ENCODE data around the gene BABAM2. TPM values are rescaled to one million over a fixed set of nuclear protein-coding genes. Genes with fewer than 3 reads are reported as not detected.

The BABAM2 gene
- total RNA-seq, 1 experiment from 2014 or later, result 16.3 TPM

- POLR2A ChIA-PET (ENCODE audit: unreplicated experiment), result no interaction called here
- intact Hi-C loops (cut with micrococcal nuclease), result no loop called here
- Histone ChIP-seq H3F3A (ENCODE audit: low read length, unreplicated experiment) (no peaks in the 10 kb centered on the region), H3K79me2 (ENCODE audit: low read length) (no peaks in the 10 kb centered on the region), H3K4me1 (ENCODE audit: insufficient read depth, low read length) (peaks cover 21% of the 10 kb centered on the region), H3K27ac (ENCODE audit: low read length) (no peak overlapping the region), H3K27me3 (ENCODE audit: low read length) (no peaks in the 10 kb centered on the region), H3K4me3 (ENCODE audit: low read length) (no peak overlapping the region), H3K9me3 (ENCODE audit: low read length) (no peaks in the 10 kb centered on the region), H4K20me1 (ENCODE audit: low read length) (no peaks in the 10 kb centered on the region), H3K4me2 (ENCODE audit: low read length) (no peak overlapping the region), H3K9me2 (replicated peaks; ENCODE audit: low read length) (no peaks in the 10 kb centered on the region), H3K9ac (ENCODE audit: low read length) (no peak overlapping the region), H3K36me3 (ENCODE audit: low read depth, low read length) (no peaks in the 10 kb centered on the region), H2AFZ (ENCODE audit: low read length) (no peak overlapping the region)
- no peak for TF ChIP-seq EZH2phosphoT487 (IDR thresholded peaks at IDR 0.05; ENCODE audit: borderline replicate concordance, low read length)
- TF ChIP-seq EZH2 (IDR thresholded peaks at IDR 0.05; ENCODE audit: low read length, unreplicated experiment), result no peak
- TF ChIP-seq, protein P1, sequence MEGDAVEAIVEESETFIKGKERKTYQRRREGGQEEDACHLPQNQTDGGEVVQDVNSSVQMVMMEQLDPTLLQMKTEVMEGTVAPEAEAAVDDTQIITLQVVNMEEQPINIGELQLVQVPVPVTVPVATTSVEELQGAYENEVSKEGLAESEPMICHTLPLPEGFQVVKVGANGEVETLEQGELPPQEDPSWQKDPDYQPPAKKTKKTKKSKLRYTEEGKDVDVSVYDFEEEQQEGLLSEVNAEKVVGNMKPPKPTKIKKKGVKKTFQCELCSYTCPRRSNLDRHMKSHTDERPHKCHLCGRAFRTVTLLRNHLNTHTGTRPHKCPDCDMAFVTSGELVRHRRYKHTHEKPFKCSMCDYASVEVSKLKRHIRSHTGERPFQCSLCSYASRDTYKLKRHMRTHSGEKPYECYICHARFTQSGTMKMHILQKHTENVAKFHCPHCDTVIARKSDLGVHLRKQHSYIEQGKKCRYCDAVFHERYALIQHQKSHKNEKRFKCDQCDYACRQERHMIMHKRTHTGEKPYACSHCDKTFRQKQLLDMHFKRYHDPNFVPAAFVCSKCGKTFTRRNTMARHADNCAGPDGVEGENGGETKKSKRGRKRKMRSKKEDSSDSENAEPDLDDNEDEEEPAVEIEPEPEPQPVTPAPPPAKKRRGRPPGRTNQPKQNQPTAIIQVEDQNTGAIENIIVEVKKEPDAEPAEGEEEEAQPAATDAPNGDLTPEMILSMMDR (conservative IDR thresholded peaks at IDR 0.05; ENCODE audit: low read depth, low read length), result no peak
- CTCF ChIA-PET, result no interaction called here
- BruUV-seq (replicated peaks), result no TSS peak
- DNase-seq, result no peak
- ATAC-seq, result no peak
These were observed 192.9 kb downstream of the BABAM2 start for GRCh38 chr2:28083476-28083875.

GRCh38 chr2:28084564-28084963 is 194.0 kb downstream of the BABAM2 start:
- H3K27ac ChIP-seq (ENCODE audit: low read length), result no peak overlapping the region
- H4K20me1 ChIP-seq (ENCODE audit: low read length), result no peaks in the 10 kb centered on the region
- ATAC-seq (no peak), DNase-seq (peak; percentile 53)
- no peaks in the 10 kb centered on the region for H3K9me2 ChIP-seq (replicated peaks; ENCODE audit: low read length)
- H3K4me2 ChIP-seq (ENCODE audit: low read length), result no peak overlapping the region
- H3K36me3 ChIP-seq (ENCODE audit: low read depth, low read length), result no peaks in the 10 kb centered on the region
- no peaks in the 10 kb centered on the region for H3F3A ChIP-seq (ENCODE audit: low read length, unreplicated experiment)
- no peaks in the 10 kb centered on the region for H3K9me3 ChIP-seq (ENCODE audit: low read length)
- CTCF ChIA-PET, result no interaction called here
- no peaks in the 10 kb centered on the region for H3K79me2 ChIP-seq (ENCODE audit: low read length)
- H3K4me3 ChIP-seq (ENCODE audit: low read length), result no peak overlapping the region
- intact Hi-C loops (cut with micrococcal nuclease), result no loop called here
- POLR2A ChIA-PET (ENCODE audit: unreplicated experiment), result no interaction called here
- peaks cover 32% of the 10 kb centered on the region for H3K4me1 ChIP-seq (ENCODE audit: insufficient read depth, low read length)
- no peak overlapping the region for H2AFZ ChIP-seq (ENCODE audit: low read length)
- TF ChIP-seq EZH2phosphoT487 (IDR thresholded peaks at IDR 0.05; ENCODE audit: borderline replicate concordance, low read length), result no peak
- BruUV-seq (replicated peaks), result no TSS peak
- no peak overlapping the region for H3K9ac ChIP-seq (ENCODE audit: low read length)
- H3K27me3 ChIP-seq (ENCODE audit: low read length), result no peaks in the 10 kb centered on the region

DNA sequence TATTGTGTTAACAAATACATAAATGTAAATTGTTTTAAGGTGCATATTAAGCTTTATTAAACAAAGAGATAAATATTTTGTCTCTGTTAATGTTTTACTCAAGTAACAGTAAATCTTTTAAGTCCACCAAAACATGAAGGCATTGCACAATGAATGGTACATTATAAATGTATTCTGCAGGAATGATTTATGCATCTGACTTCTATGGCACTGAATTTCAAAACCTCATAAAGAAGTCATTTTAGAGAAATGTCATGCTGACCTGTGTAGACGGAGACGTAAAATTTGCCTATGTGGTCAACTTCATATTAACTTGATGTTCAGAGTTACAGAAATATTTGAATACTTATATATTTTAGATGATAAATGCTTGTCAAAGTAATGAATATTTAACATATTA is 194.7 kb downstream of the BABAM2 start:
- Histone ChIP-seq H3K9me3 (ENCODE audit: low read length) (no peaks in the 10 kb centered on the region), H3K4me2 (ENCODE audit: low read length) (no peak overlapping the region)

More for the DNA sequence above, 194.7 kb downstream of the BABAM2 start:
- no TSS peak for BruUV-seq (replicated peaks)
- Histone ChIP-seq H2AFZ (ENCODE audit: low read length) (no peak overlapping the region), H3K27ac (ENCODE audit: low read length) (no peak overlapping the region), H3K27me3 (ENCODE audit: low read length) (no peaks in the 10 kb centered on the region), H3F3A (ENCODE audit: low read length, unreplicated experiment) (no peaks in the 10 kb centered on the region), H3K79me2 (ENCODE audit: low read length) (no peaks in the 10 kb centered on the region), H3K36me3 (ENCODE audit: low read depth, low read length) (no peaks in the 10 kb centered on the region), H3K4me3 (ENCODE audit: low read length) (no peak overlapping the region), H3K4me1 (ENCODE audit: insufficient read depth, low read length) (peaks cover 36% of the 10 kb centered on the region), H4K20me1 (ENCODE audit: low read length) (no peaks in the 10 kb centered on the region), H3K9me2 (replicated peaks; ENCODE audit: low read length) (no peaks in the 10 kb centered on the region), H3K9ac (ENCODE audit: low read length) (no peak overlapping the region)
- DNase-seq (no peak), ATAC-seq (no peak)
- TF ChIP-seq EZH2phosphoT487 (IDR thresholded peaks at IDR 0.05; ENCODE audit: borderline replicate concordance, low read length) (no peak), EZH2 (IDR thresholded peaks at IDR 0.05; ENCODE audit: low read length, unreplicated experiment) (no peak)
- TF ChIP-seq, protein P1 (conservative IDR thresholded peaks at IDR 0.05; ENCODE audit: low read depth, low read length), result no peak
- ChIA-PET CTCF (no interaction called here), POLR2A (ENCODE audit: unreplicated experiment) (no interaction called here)
- intact Hi-C loops (cut with micrococcal nuclease), result loop anchor here (5.0 kb wide), 1 partner anchor 42 kb away; no protein-coding TSS in a partner anchor

Data from PC-3 (cell line).